ENCODE data around the gene CTR9. TPM values are rescaled to one million over a fixed set of nuclear protein-coding genes. Genes with fewer than 3 reads are reported as not detected.
A peak's percentile ranks its signal among the peaks of the same experiment; 100 is the strongest.

CTR9 gene
- total RNA-seq, 2 experiments from 2014 or later = 28.7 to 29.7 TPM

DNA sequence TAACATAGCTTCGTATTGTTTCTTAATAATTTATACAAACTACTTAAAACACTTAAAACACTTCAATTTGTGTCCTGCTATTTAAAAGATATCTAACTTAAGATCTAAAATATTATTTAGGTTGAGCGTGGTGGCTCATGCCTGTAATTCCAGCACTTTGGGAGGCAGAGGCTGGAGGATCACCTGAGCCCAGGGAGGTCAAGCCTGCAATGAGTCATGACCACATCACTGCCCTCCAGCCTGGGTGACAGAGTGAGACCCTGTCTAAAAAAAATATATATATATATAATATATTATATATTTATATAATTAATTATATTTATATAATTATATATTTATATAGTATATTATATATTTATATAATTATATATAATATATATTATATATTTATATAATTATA is 4.2 kb upstream of the CTR9 start:
- CTCF ChIA-PET = interaction anchor here (1.4 kb wide), 1 partner anchor 10 kb away, joined by 6 read pairs; no protein-coding TSS in a partner anchor
- no peak for DNase-seq
- intact Hi-C loops (cut with micrococcal nuclease) = loop anchor here (10.0 kb wide), 2 partner anchors 222 to 542 kb away; no protein-coding TSS in a partner anchor
- Mint-ChIP-seq H3K27me3 (ENCODE audit: low read depth) (no peaks in the 10 kb centered on the region), H3K36me3 (ENCODE audit: low read depth) (no peaks in the 10 kb centered on the region), H3K9me3 (no peaks in the 10 kb centered on the region), H3K27ac (no peak overlapping the region), H3K4me3 (no peak overlapping the region), H3K4me1 (ENCODE audit: low read depth) (peaks cover 30% of the 10 kb centered on the region)

- Mint-ChIP-seq H3K4me3 (no peak overlapping the region), H3K9me3 (no peaks in the 10 kb centered on the region), H3K27me3 (ENCODE audit: low read depth) (no peaks in the 10 kb centered on the region), H3K36me3 (ENCODE audit: low read depth) (peaks cover 4% of the 10 kb centered on the region), H3K27ac (no peak overlapping the region), H3K4me1 (ENCODE audit: low read depth) (peaks cover 28% of the 10 kb centered on the region)
- CTCF ChIA-PET = interaction anchor here (1.0 kb wide), 1 partner anchor 10 kb away, joined by 4 read pairs; no protein-coding TSS in a partner anchor
- intact Hi-C loops (cut with micrococcal nuclease) = loop anchor here (10.0 kb wide), 2 partner anchors 223 to 543 kb away; no protein-coding TSS in a partner anchor
- DNase-seq = no peak
Measured at GRCh38 chr11:10747733-10748132, 3.3 kb upstream of the CTR9 start.

GRCh38 chr11:10749476-10749875 is 1.6 kb upstream of the CTR9 start:
- H3K36me3 Mint-ChIP-seq (ENCODE audit: low read depth) = peaks cover 4% of the 10 kb centered on the region
- no peak overlapping the region for H3K4me3 Mint-ChIP-seq
- H3K27me3 Mint-ChIP-seq (ENCODE audit: low read depth) = no peaks in the 10 kb centered on the region
- peaks cover 16% of the 10 kb centered on the region for H3K4me1 Mint-ChIP-seq (ENCODE audit: low read depth)
- intact Hi-C loops (cut with micrococcal nuclease) = loop anchor here (10.0 kb wide), 2 partner anchors 225 to 545 kb away; no protein-coding TSS in a partner anchor
- CTCF ChIA-PET = interaction anchor here (1.2 kb wide), 1 partner anchor 343 kb away, joined by 3 read pairs; no protein-coding TSS in a partner anchor
- no peak for DNase-seq
- no peaks in the 10 kb centered on the region for H3K9me3 Mint-ChIP-seq
- H3K27ac Mint-ChIP-seq = no peak overlapping the region

DNA sequence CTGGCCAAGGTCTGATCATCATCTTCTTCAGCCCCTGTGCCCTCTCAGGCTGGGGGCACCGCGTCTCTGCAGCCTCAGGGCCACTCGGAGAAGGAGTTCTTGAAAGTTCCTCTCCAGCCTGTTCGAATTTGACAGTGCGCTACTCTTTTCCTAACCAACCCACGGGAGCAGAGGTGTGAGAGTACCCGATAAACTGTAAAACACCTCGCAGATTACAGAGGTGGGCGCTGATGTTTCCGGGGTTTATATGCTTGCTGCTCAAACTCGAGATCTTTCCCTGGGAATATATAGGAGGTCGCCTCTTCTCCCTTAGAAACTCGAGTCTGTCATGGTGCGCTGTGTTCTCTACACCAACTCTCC is 515 bp downstream of the CTR9 start:
- Mint-ChIP-seq H3K36me3 (ENCODE audit: low read depth) (peaks cover 14% of the 10 kb centered on the region), H3K27me3 (ENCODE audit: low read depth) (no peaks in the 10 kb centered on the region), H3K9me3 (no peaks in the 10 kb centered on the region), H3K27ac (peak overlapping the region; percentile 87), H3K4me3 (peak overlapping the region; percentile 93), H3K4me1 (ENCODE audit: low read depth) (peaks cover 14% of the 10 kb centered on the region)
- intact Hi-C loops (cut with micrococcal nuclease) = loop anchor here (1.0 kb wide), 4 partner anchors 57 to 295 kb away; partner anchors contain the start of genes EIF4G2, RNF141 and ZBED5
- CTCF ChIA-PET = interaction anchor here (1.0 to 1.1 kb wide), 2 partner anchors 52 to 97 kb away, joined by 3 read pairs; no protein-coding TSS in a partner anchor
- DNase-seq = peak; percentile 10

- H3K27ac Mint-ChIP-seq = no peak overlapping the region
- peaks cover 14% of the 10 kb centered on the region for H3K4me1 Mint-ChIP-seq (ENCODE audit: low read depth)
- CTCF ChIA-PET = interaction anchor here (0.7 to 4.9 kb wide), 3 partner anchors 19 to 71 kb away, joined by 3 to 26 read pairs (median 3); no protein-coding TSS in a partner anchor
- H3K36me3 Mint-ChIP-seq (ENCODE audit: low read depth) = peaks cover 15% of the 10 kb centered on the region
- intact Hi-C loops (cut with micrococcal nuclease) = no loop called here
- no peak for DNase-seq
- no peaks in the 10 kb centered on the region for H3K27me3 Mint-ChIP-seq (ENCODE audit: low read depth)
- H3K9me3 Mint-ChIP-seq = no peaks in the 10 kb centered on the region
- H3K4me3 Mint-ChIP-seq = peak overlapping the region; percentile 93
Measured at GRCh38 chr11:10752061-10752460, 1.0 kb downstream of the CTR9 start.

- H3K9me3 Mint-ChIP-seq = no peaks in the 10 kb centered on the region
- H3K27ac Mint-ChIP-seq = no peak overlapping the region
- CTCF ChIA-PET = interaction anchor here (0.7 to 4.9 kb wide), 3 partner anchors 18 to 72 kb away, joined by 3 to 26 read pairs (median 3); no protein-coding TSS in a partner anchor
- H3K36me3 Mint-ChIP-seq (ENCODE audit: low read depth) = peaks cover 17% of the 10 kb centered on the region
- peak overlapping the region; percentile 93 for H3K4me3 Mint-ChIP-seq
- H3K4me1 Mint-ChIP-seq (ENCODE audit: low read depth) = peaks cover 14% of the 10 kb centered on the region
- H3K27me3 Mint-ChIP-seq (ENCODE audit: low read depth) = no peaks in the 10 kb centered on the region
- intact Hi-C loops (cut with micrococcal nuclease) = no loop called here
- DNase-seq = no peak
Measured at GRCh38 chr11:10752486-10752885, 1.4 kb downstream of the CTR9 start.

- Mint-ChIP-seq H3K9me3 (no peaks in the 10 kb centered on the region), H3K36me3 (ENCODE audit: low read depth) (peaks cover 19% of the 10 kb centered on the region), H3K27me3 (ENCODE audit: low read depth) (no peaks in the 10 kb centered on the region), H3K27ac (no peak overlapping the region), H3K4me1 (ENCODE audit: low read depth) (peaks cover under 1% of the 10 kb centered on the region), H3K4me3 (no peak overlapping the region)
- CTCF ChIA-PET = interaction anchor here (0.7 to 1.3 kb wide), 2 partner anchors 10 to 167 kb away, joined by 3 read pairs; no protein-coding TSS in a partner anchor
- no peak for DNase-seq
- intact Hi-C loops (cut with micrococcal nuclease) = no loop called here
Measured at GRCh38 chr11:10758957-10759356, 7.9 kb downstream of the CTR9 start.

DNA sequence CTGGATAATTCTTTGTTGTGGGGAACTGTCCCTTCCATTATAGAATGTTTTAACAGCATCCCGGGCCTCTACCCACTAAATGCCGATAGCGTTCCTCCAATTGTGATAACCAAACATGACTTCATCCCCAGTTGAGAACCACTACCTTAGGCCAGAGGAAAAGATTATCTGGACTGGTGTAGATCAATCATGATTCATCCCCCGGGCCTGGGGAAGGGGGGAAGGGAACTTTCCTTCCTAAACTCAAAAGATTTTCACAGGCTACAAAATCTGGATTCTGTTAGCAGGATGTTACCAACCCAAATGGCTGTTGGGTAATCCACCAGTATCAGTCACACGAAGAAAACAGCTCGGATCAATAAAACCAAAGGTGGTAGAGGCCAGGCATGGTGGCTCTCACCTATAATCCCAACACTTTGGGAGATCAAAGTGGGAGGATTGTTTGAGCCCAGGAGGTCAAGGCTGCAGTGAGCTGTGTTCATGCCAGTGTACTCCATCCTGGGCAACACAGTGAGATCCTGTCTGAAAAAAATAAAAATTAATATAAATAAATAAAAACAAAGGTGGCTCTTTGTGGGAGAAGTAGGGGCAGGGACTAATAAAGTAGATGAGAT is 10.1 kb downstream of the CTR9 start:
- Mint-ChIP-seq H3K27ac (no peak overlapping the region), H3K36me3 (ENCODE audit: low read depth) (peaks cover 22% of the 10 kb centered on the region), H3K27me3 (ENCODE audit: low read depth) (no peaks in the 10 kb centered on the region), H3K4me1 (ENCODE audit: low read depth) (no peaks in the 10 kb centered on the region), H3K4me3 (no peak overlapping the region), H3K9me3 (no peaks in the 10 kb centered on the region)
- DNase-seq = no peak
- intact Hi-C loops (cut with micrococcal nuclease) = no loop called here
- CTCF ChIA-PET = interaction anchor here (0.8 kb wide), 1 partner anchor 32 kb away, joined by 3 read pairs; no protein-coding TSS in a partner anchor

GRCh38 chr11:10762185-10762584 is 11.1 kb downstream of the CTR9 start:
- no peak for DNase-seq
- no peak overlapping the region for H3K27ac Mint-ChIP-seq
- no peaks in the 10 kb centered on the region for H3K9me3 Mint-ChIP-seq
- peaks cover 22% of the 10 kb centered on the region for H3K36me3 Mint-ChIP-seq (ENCODE audit: low read depth)
- CTCF ChIA-PET = no interaction called here
- H3K4me1 Mint-ChIP-seq (ENCODE audit: low read depth) = no peaks in the 10 kb centered on the region
- H3K27me3 Mint-ChIP-seq (ENCODE audit: low read depth) = no peaks in the 10 kb centered on the region
- intact Hi-C loops (cut with micrococcal nuclease) = no loop called here
- no peak overlapping the region for H3K4me3 Mint-ChIP-seq

- Mint-ChIP-seq H3K27me3 (ENCODE audit: low read depth) (no peaks in the 10 kb centered on the region), H3K9me3 (no peaks in the 10 kb centered on the region), H3K27ac (no peak overlapping the region), H3K4me1 (ENCODE audit: low read depth) (no peaks in the 10 kb centered on the region), H3K36me3 (ENCODE audit: low read depth) (peaks cover 26% of the 10 kb centered on the region), H3K4me3 (no peak overlapping the region)
- intact Hi-C loops (cut with micrococcal nuclease) = no loop called here
- CTCF ChIA-PET = interaction anchor here (0.9 to 1.4 kb wide), 2 partner anchors 30 to 139 kb away, joined by 3 to 4 read pairs; no protein-coding TSS in a partner anchor
- DNase-seq = no peak
Measured at GRCh38 chr11:10762913-10763421, 11.9 kb downstream of the CTR9 start.

DNA sequence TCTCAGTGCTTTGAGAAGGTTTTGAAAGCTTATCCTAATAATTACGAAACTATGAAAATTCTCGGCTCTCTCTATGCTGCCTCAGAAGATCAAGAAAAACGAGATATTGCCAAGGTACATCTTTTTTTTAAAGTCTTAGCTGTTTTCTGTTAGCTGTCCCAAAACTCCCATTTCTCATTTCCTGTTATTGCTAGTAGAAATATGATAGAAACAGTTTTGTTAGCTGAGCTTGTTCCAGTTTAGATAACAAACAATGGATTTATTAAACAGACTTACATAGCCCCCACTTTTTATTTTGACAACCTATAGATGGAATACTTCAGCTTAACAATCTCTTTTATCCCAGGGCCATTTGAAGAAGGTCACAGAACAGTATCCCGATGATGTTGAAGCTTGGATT is 12.7 kb downstream of the CTR9 start:
- intact Hi-C loops (cut with micrococcal nuclease) = no loop called here
- H3K27me3 Mint-ChIP-seq (ENCODE audit: low read depth) = no peaks in the 10 kb centered on the region
- H3K4me1 Mint-ChIP-seq (ENCODE audit: low read depth) = no peaks in the 10 kb centered on the region
- H3K27ac Mint-ChIP-seq = no peak overlapping the region
- H3K4me3 Mint-ChIP-seq = no peak overlapping the region
- H3K9me3 Mint-ChIP-seq = no peaks in the 10 kb centered on the region
- H3K36me3 Mint-ChIP-seq (ENCODE audit: low read depth) = peaks cover 26% of the 10 kb centered on the region
- DNase-seq = no peak
- CTCF ChIA-PET = interaction anchor here (0.9 to 1.4 kb wide), 3 partner anchors 25 to 140 kb away, joined by 3 to 4 read pairs (median 3); no protein-coding TSS in a partner anchor

GRCh38 chr11:10764412-10764811 is 13.4 kb downstream of the CTR9 start:
- no peak for DNase-seq
- CTCF ChIA-PET = interaction anchor here (0.9 to 1.4 kb wide), 2 partner anchors 25 to 140 kb away, joined by 3 to 4 read pairs; no protein-coding TSS in a partner anchor
- Mint-ChIP-seq H3K9me3 (no peaks in the 10 kb centered on the region), H3K4me1 (ENCODE audit: low read depth) (no peaks in the 10 kb centered on the region), H3K36me3 (ENCODE audit: low read depth) (peaks cover 29% of the 10 kb centered on the region), H3K4me3 (no peak overlapping the region), H3K27me3 (ENCODE audit: low read depth) (no peaks in the 10 kb centered on the region), H3K27ac (no peak overlapping the region)
- intact Hi-C loops (cut with micrococcal nuclease) = no loop called here
